ENCODE data around the gene STOM. TPM values are rescaled to one million over a fixed set of nuclear protein-coding genes. Genes with fewer than 3 reads are reported as not detected.
"Not testable (repeated sequence)": the region's sequence is repeated elsewhere in the genome, so short reads cannot be mapped to it uniquely, and the experiment has no call there.

The STOM gene
- total RNA-seq, 4 donors from 2014 or later: 43.7 to 169 (median 119) TPM

DNA sequence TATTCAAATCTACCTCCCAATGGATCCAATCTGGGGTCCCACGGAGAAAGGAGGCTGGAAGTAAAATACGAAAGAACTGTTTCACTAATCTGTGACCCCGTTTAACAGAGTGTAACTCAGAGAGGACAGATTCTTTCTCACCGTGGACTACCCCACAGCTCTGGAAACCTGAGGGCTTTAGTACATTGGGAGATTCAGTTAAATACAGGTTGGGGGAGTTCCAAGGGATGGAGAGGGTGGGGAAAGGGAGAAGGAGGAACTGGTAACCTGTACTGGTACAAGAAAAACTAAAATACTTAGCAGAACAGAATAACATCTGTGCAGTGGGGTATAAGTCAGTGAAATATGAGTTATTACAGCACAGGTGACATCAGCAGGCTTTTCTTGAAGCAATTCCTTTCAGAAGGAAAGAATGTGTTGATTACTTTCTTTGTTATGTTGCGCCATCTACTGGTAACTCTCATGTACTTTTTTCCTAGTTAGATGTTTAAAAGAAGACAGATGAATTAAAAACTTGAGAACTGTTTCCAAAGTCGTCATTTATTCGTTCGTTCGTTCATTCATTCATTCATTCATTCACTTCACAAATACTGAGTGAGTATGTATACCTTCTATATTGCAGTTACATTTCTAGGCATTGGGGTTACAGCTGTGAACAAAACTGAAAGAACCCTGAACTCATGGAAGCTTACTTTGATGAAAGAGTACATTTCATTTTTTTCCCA lies 30.0 kb upstream of the STOM start:
- H3K4me3 ChIP-seq: no peak overlapping the region
- H3K27ac ChIP-seq: peak overlapping the region in 3 of 4 donors; percentile 67 to 85 (median 79)
- TF ChIP-seq POLR2A (IDR thresholded peaks at IDR 0.05): no peak
- TF ChIP-seq, protein P1, sequence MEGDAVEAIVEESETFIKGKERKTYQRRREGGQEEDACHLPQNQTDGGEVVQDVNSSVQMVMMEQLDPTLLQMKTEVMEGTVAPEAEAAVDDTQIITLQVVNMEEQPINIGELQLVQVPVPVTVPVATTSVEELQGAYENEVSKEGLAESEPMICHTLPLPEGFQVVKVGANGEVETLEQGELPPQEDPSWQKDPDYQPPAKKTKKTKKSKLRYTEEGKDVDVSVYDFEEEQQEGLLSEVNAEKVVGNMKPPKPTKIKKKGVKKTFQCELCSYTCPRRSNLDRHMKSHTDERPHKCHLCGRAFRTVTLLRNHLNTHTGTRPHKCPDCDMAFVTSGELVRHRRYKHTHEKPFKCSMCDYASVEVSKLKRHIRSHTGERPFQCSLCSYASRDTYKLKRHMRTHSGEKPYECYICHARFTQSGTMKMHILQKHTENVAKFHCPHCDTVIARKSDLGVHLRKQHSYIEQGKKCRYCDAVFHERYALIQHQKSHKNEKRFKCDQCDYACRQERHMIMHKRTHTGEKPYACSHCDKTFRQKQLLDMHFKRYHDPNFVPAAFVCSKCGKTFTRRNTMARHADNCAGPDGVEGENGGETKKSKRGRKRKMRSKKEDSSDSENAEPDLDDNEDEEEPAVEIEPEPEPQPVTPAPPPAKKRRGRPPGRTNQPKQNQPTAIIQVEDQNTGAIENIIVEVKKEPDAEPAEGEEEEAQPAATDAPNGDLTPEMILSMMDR (IDR thresholded peaks at IDR 0.05): peak; percentile 57 to 82 (median 80)
- H3K9me3 ChIP-seq: no peaks in the 10 kb centered on the region
- H3K36me3 ChIP-seq: no peaks in the 10 kb centered on the region
- intact Hi-C loops (cut with DNase I): loop anchor here (2.0 to 5.0 kb wide), 2 partner anchors 79 to 188 kb away; no protein-coding TSS in a partner anchor
- no peak for DNase-seq
- H3K4me1 ChIP-seq: peaks cover 0 to 29% (median 0%) of the 10 kb centered on the region in 3 donors
- WGBS, 2 donors: 25 to 27% methylated on average over 9 of the region's 9 CpGs
- no peaks in the 10 kb centered on the region for H3K27me3 ChIP-seq

DNA sequence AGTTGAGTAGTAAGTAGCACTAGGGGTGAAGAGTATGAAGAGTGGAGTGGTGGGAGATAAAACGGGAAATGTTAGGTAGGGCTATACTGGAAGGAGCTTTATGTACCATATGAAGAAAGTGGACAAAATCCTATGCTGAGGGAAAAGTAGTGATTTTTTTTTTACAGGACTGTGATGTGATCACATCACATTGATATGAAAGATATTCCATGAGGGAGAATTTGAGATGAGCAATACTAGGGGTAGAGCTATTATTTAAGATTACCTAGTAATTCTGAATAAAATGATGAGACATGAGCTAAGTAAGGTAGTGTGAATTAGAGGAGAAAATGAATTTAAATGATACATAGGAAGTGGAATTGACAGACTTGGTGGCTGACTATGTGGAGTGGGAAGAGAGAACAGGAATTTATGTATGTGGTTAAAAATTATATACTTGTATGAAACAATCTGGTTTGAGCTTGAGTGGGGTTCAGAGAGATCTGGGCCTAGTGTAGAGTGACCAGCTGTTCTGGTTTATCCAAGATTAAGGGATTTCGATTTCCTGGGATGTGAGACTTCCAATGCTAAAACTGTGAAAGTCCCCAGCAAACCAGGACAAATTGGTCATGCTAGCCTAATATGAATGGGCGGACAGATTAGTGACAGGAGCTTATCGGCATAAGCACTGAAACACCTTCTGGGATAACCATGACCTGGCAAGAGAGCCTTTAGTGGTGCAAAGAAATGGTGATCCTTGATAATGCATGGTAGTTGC lies 29.3 kb upstream of the STOM start:
- WGBS, 2 donors: 67% methylated on average over 4 of the region's 4 CpGs
- TF ChIP-seq POLR2A (IDR thresholded peaks at IDR 0.05): no peak
- TF ChIP-seq, protein P1 (IDR thresholded peaks at IDR 0.05): no peak
- H3K9me3 ChIP-seq: no peaks in the 10 kb centered on the region
- no peak overlapping the region for H3K4me3 ChIP-seq
- H3K4me1 ChIP-seq: peaks cover 0 to 29% (median 0%) of the 10 kb centered on the region in 3 donors
- H3K27me3 ChIP-seq: no peaks in the 10 kb centered on the region
- H3K36me3 ChIP-seq: no peaks in the 10 kb centered on the region
- peak overlapping the region; percentile 67 to 85 (median 80) for H3K27ac ChIP-seq
- intact Hi-C loops (cut with DNase I): loop anchor here (2.0 kb wide), 1 partner anchor 79 kb away; no protein-coding TSS in a partner anchor
- no peak for DNase-seq

DNA sequence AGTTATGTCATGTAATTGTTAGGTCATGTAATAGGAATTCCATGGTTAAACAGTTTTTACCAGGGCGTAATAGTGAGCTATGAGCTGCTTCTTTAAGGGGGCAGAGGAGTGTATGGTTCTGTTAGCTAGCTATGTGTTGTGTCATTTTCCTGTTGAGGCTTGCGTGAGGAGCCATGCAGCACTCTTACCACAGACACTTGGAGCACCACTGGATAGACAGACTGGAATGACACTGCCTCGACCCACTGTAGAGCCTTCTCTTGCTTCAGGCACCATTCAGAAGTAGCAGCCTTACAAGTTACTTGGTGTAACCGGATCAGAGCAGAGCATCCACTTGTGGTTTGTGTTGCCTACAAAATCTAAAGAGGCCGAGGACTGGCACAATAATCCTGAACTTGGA lies 28.3 kb upstream of the STOM start:
- intact Hi-C loops (cut with DNase I): loop anchor here (2.0 kb wide), 1 partner anchor 78 kb away; no protein-coding TSS in a partner anchor

DNA sequence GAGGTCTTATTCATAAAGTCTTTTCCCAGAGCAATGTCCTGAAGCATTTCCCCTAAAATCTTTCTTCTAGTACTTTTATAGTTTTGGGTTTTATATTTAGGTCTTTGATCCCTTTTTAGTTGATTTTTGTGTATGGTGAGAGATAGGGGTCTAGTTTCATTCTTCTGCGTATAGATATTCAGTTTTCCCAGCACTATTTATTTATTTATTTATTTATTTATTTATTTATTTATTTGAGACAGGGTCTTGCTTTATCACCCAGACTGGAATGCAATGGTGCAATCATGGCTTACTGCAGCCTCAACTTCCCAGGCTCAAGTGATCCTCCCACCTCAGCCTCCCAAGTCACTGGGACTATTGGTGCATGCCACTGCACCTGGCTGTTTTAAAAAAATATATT lies 27.2 kb upstream of the STOM start:
- intact Hi-C loops (cut with DNase I); DNase-seq; H3K36me3 ChIP-seq; H3K4me3 ChIP-seq; H3K27me3 ChIP-seq; H3K9me3 ChIP-seq: not testable (repeated sequence)
- WGBS, 2 donors: 83 to 100% methylated on average over 1 of the region's 1 CpG
- Histone ChIP-seq H3K4me1 (peaks cover 4 to 41% (median 6%) of the 10 kb centered on the region in 3 donors), H3K27ac (peak overlapping the region in 2 of 4 donors; percentile 79 to 85)

More for the DNA sequence above, 28.3 kb upstream of the STOM start:
- Histone ChIP-seq H3K27me3 (no peaks in the 10 kb centered on the region), H3K4me1 (peaks cover 3 to 38% (median 5%) of the 10 kb centered on the region in 3 donors), H3K9me3 (no peaks in the 10 kb centered on the region), H3K4me3 (no peak overlapping the region), H3K27ac (peak overlapping the region; percentile 67 to 85 (median 80)), H3K36me3 (no peaks in the 10 kb centered on the region)
- DNase-seq: no peak
- 33 to 38% methylated on average over 4 to 5 of the region's 5 CpGs for WGBS, 2 donors
- TF ChIP-seq, protein P1 (IDR thresholded peaks at IDR 0.05): no peak
- TF ChIP-seq POLR2A (IDR thresholded peaks at IDR 0.05): no peak

DNA sequence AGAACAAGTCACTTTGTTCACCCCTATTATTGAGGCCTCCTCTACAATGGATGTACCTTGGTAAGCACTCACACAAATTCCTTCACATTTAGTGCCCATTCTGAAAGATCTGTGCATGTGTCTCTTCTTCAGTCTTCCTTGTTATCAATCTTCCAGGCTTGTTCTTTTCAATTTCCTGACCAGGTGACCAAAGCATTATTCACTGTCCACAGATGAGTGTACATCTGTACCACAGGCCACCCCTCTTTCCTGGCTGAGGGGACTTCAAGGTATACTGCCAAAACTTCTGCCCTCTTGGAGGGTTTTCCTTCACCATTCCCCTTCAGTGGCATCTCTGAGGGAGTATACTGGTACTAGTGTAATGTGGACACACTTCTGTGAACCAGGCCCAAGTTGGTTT lies 25.5 kb upstream of the STOM start:
- Histone ChIP-seq H3K27me3 (no peaks in the 10 kb centered on the region), H3K4me1 (peaks cover 4 to 41% (median 6%) of the 10 kb centered on the region in 3 donors), H3K9me3 (no peaks in the 10 kb centered on the region), H3K36me3 (no peaks in the 10 kb centered on the region), H3K4me3 (no peak overlapping the region), H3K27ac (no peak overlapping the region)
- TF ChIP-seq, protein P1 (IDR thresholded peaks at IDR 0.05): no peak
- TF ChIP-seq POLR2A (IDR thresholded peaks at IDR 0.05): no peak
- DNase-seq: no peak
- intact Hi-C loops (cut with DNase I): no loop called here

Measured in esophagus squamous epithelium (tissue), 5 donors.